GM20000 (cell line): ENCODE results near the gene DDX46.
A peak's percentile ranks its signal among the peaks of the same experiment; 100 is the strongest.
"Not testable (repeated sequence)": the region's sequence is repeated elsewhere in the genome, so short reads cannot be mapped to it uniquely, and the experiment has no call there.

Source experiments
- DNase-seq: peaks from one replicate; pipeline ENCODE4 v3.0.0; 2012; ENCODE audit warnings: low spot score
- CTCF ChIP-seq: IDR thresholded peaks from 2 replicates; pipeline ENCODE4 v1.5.1; 2012; ENCODE audit warnings: mild to moderate bottlenecking, control low read depth; ENCODE audit errors: extremely low read depth, missing control alignments

The DDX46 gene

GRCh38 chr5:134835623-134836022 lies 77.0 kb downstream of the DDX46 start:
- no peak for TF ChIP-seq CTCF
- DNase-seq = no peak

DNA sequence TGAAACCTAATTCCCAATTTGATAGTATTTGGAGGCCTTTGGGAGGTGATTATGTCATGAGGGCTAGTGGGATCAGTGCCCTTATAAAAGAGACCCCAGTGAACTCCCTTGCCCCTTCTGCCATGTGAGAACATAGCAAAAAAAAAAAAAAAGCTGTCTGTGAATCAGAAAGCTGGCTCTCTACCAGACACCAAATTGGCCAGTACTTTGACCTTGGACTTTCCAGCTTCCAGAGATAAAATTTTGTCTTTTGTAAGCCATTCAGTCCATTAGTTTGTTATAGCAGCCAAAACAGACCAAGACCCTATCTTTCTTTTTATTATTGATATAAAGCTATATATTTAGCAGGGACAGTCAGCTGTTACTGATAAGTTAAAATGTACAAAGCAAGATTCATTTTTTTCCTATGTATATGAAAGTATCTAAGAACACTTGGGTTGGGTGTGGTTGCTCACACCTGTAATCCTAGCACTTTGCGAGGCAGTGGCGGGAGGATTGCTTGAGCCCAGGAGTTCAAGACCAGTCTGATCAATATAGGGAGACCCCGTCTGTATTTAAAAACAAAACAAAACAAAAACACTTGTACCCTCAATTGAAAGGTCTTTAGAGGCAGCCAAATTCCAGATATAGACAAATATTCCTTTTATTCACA lies 79.1 kb downstream of the DDX46 start:
- no peak for DNase-seq
- TF ChIP-seq CTCF = no peak

DNA sequence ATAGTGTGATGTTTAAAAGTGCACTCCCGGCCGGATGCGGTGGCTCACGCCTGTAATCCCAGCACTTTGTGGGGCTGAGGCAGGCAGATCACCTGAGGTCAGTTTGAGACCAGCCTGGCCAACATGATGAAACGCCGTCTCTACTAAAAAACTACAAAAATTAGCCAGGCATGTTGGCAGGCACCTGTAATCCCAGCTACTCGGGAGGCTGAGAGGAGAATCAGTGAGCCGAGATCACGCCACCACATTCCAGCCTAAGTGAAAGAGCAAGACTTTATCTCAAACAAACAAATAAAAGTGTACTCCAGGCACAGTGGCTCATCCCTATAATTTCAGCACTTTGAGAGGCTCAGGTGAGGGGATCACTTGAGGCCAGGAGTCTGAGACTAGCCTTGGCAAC lies 79.8 kb downstream of the DDX46 start:
- DNase-seq = not testable (repeated sequence)

- DNase-seq = no peak
- no peak for TF ChIP-seq CTCF
Observed at GRCh38 chr5:134840811-134841210, 82.2 kb downstream of the DDX46 start.

DNA sequence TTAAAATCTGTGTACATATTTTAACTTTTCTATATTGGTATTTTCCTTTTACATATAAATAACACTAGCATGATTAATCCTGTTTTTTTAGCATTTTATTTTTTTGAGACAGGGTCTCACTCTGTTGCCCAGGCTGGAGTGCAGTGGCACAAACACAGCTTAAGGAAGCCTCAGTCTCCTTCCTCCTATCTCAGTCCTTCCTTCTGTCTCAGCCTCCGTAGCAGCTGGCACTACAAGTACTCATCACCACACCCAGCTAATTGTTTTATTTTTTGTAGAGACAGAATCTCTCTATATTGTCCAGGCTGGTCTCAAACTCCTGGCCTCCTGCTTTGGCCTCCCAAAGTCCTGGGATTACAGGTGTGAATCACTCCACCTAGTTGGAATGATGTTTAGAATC lies 85.7 kb downstream of the DDX46 start:
- TF ChIP-seq CTCF = no peak
- no peak for DNase-seq

GRCh38 chr5:134845335-134845851 lies 86.8 kb downstream of the DDX46 start:
- TF ChIP-seq CTCF = no peak
- no peak for DNase-seq

GRCh38 chr5:134845852-134846640 lies 87.5 kb downstream of the DDX46 start, which contains the start of gene C5orf24:
Gene C5orf24, plus strand, starts transcription at chr5:134845968. Its CDS starts 8,933 bp downstream, at chr5:134854901.
- TF ChIP-seq CTCF = no peak
- peak; percentile 94 for DNase-seq
